CD4-positive, CD25-positive, alpha-beta regulatory T cell (primary cell): ENCODE results near the gene MIGA1. TPM values are rescaled to one million over a fixed set of nuclear protein-coding genes. Genes with fewer than 3 reads are reported as not detected.

Source experiments
- ATAC-seq, 2 donors: fragments of 150-1000 bp; cut with Tn5 transposase; one replicate each; pipeline ENCODE4 v1.10.0; 2021; ENCODE audit warnings: low read depth in 2 of 2, moderate number of reproducible peaks in 2 of 2, moderate library complexity in 1 of 2
- DNase-seq, 3 donors: peaks; one replicate each; pipeline versions ENCODE4 v3.0.0 to v3.0.0-alpha.2; 2012 to 2022; ENCODE audit warnings: mixed read lengths in 1 of 3
- H3K27ac ChIP-seq: one replicate; pipeline ENCODE4 v1.7.0; 2013; ENCODE audit warnings: mild to moderate bottlenecking, low read length; ENCODE audit not compliant: insufficient read depth, poor library complexity, severe bottlenecking
- H3K27me3 ChIP-seq: one replicate; pipeline ENCODE4 v1.7.0; 2013; ENCODE audit warnings: low read length; ENCODE audit not compliant: control insufficient read depth, insufficient read depth
- H3K36me3 ChIP-seq: one replicate; pipeline ENCODE4 v1.7.0; 2013; ENCODE audit warnings: mild to moderate bottlenecking, low read length, moderate library complexity; ENCODE audit not compliant: control insufficient read depth, insufficient read depth
- H3K4me1 ChIP-seq: 2 replicates; pipeline ENCODE4 v1.7.0; 2013; ENCODE audit warnings: mild to moderate bottlenecking, low read length; ENCODE audit not compliant: insufficient read depth, control insufficient read depth, poor library complexity, severe bottlenecking
- H3K4me3 ChIP-seq: one replicate; pipeline ENCODE4 v1.7.0; 2013; ENCODE audit warnings: low read depth, mild to moderate bottlenecking, low read length, moderate library complexity
- H3K9me3 ChIP-seq, 2 experiments: 1 replicate in 1 of 2; 2 replicates in 1 of 2; pipeline ENCODE4 v1.7.0; 2013; ENCODE audit warnings: low read length in 2 of 2, mild to moderate bottlenecking in 1 of 2, moderate library complexity in 1 of 2; ENCODE audit not compliant: control insufficient read depth in 2 of 2
- H3K27ac Mint-ChIP-seq, 3 donors: one replicate each; pipeline ENCODE4 v1.8.0; 2020 to 2022; ENCODE audit warnings: mild to moderate bottlenecking in 3 of 3, mixed read lengths in 3 of 3, moderate library complexity in 2 of 3
- H3K27me3 Mint-ChIP-seq: one replicate; pipeline ENCODE4 v1.8.0; 2022; ENCODE audit warnings: mild to moderate bottlenecking, mixed read lengths
- H3K36me3 Mint-ChIP-seq: one replicate; pipeline ENCODE4 v1.8.0; 2020; ENCODE audit warnings: mixed read lengths
- H3K4me1 Mint-ChIP-seq, 4 donors: one replicate each; pipeline ENCODE4 v1.8.0; 2020 to 2022; ENCODE audit warnings: mixed read lengths in 4 of 4, mild to moderate bottlenecking in 1 of 4
- H3K4me3 Mint-ChIP-seq, 4 donors: one replicate each; pipeline ENCODE4 v1.8.0; 2020 to 2022; ENCODE audit warnings: mild to moderate bottlenecking in 4 of 4, mixed read lengths in 4 of 4, moderate library complexity in 3 of 4
- H3K9me3 Mint-ChIP-seq, 7 donors: one replicate each; pipeline ENCODE4 v1.8.0; 2020 to 2022; ENCODE audit warnings: mixed read lengths in 7 of 7, mild to moderate bottlenecking in 3 of 7, moderate library complexity in 2 of 7
- polyA plus RNA-seq, 4 donors: library from polyadenylated mRNA; unstranded; fragments of 300-500 nt; fragmentation: Illumina TruSeq; gene quantifications; one replicate each; pipeline ENCODE4 v1.2.3, GENCODE V29; 2021
- total RNA-seq: library from RNA; stranded (reverse); gene quantifications from one replicate; pipeline ENCODE4 v1.2.3, GENCODE V29; 2022

MIGA1 gene
- total and polyA plus RNA-seq, 5 donors from 2014 or later, result 8.4 to 15.3 (median 11.7) TPM

DNA sequence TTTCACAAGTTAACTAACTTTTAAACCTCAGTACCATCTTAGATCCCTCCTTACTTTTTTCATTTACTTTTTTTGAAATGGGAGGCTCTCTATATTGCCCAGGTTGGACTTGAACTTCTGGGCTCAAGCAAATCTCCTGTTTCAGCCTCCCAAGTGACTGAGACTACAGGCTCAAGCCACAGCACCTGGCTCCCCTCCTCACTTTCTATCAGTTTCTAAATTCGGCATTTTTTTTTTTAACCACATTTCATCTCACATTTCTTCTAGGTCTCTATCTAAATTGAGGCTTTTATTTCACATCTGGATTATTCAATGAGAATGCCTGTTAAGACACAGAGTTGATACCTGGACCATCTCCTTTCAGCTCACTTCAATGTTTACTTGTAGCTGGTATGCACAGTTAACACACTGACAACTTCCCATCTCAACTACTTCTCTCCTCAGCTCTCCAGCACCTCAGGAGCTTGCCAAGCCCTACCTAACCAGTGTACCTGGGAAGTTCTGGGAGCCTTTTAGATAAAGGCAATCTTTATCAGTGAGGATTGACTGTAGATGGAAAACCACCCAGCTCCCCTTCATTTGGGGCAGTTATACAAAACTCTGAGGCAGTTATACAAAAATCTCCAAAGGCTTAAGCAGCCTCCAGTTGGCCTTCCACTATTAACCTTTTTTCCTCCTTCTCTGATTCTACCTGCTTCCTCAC is 23.2 kb upstream of the MIGA1 start:
- no peak overlapping the region for H3K27ac ChIP-seq
- H3K36me3 ChIP-seq, result no peaks in the 10 kb centered on the region
- H3K9me3 ChIP-seq, result no peaks in the 10 kb centered on the region
- peak overlapping the region; percentile 62 to 95 (median 94) for H3K4me3 Mint-ChIP-seq
- no peaks in the 10 kb centered on the region for H3K27me3 Mint-ChIP-seq
- DNase-seq (no peak), ATAC-seq (no peak)
- H3K4me1 ChIP-seq, result peaks cover 45% of the 10 kb centered on the region
- H3K4me1 Mint-ChIP-seq, result peaks cover 29 to 58% (median 42%) of the 10 kb centered on the region in 4 donors
- no peak overlapping the region for H3K4me3 ChIP-seq
- no peaks in the 10 kb centered on the region for H3K36me3 Mint-ChIP-seq
- H3K27me3 ChIP-seq, result no peaks in the 10 kb centered on the region
- H3K27ac Mint-ChIP-seq, result peak overlapping the region; percentile 3 to 77 (median 5)
- H3K9me3 Mint-ChIP-seq, result no peaks in the 10 kb centered on the region

DNA sequence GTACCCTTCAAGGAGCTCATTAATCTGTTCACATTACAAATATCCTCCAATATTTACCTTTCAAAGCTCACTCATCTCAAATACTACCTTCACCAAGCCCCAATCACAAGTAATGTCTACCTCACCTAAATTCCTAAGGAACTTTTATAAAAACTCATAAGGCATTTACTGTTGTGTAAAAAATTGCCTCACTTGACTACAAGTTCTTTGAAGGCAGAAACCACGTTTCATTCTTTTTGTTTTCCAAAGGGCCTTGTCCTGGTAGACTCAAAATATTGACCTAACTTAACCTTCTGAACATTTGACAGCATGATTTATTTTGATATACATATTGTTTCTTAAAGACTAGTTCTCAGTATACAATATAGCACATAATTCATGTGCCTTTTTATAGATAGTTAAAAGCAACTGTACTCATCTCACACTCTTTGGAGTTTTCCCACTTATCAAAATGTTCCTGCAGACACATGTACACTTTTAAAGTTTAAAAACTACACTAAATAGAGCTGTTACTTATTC is 22.3 kb upstream of the MIGA1 start:
- peak overlapping the region; percentile 9 for H3K4me3 ChIP-seq
- no peaks in the 10 kb centered on the region for H3K27me3 ChIP-seq
- Mint-ChIP-seq H3K4me3 (peak overlapping the region; percentile 93 to 99 (median 95)), H3K9me3 (no peaks in the 10 kb centered on the region), H3K36me3 (no peaks in the 10 kb centered on the region), H3K27me3 (peaks cover 2% of the 10 kb centered on the region), H3K27ac (peak overlapping the region; percentile 50 to 77 (median 51)), H3K4me1 (peaks cover 29 to 57% (median 42%) of the 10 kb centered on the region in 4 donors)
- ATAC-seq (no peak), DNase-seq (no peak)
- H3K9me3 ChIP-seq, result no peaks in the 10 kb centered on the region
- no peak overlapping the region for H3K27ac ChIP-seq
- H3K36me3 ChIP-seq, result no peaks in the 10 kb centered on the region
- peaks cover 45% of the 10 kb centered on the region for H3K4me1 ChIP-seq

- no peaks in the 10 kb centered on the region for H3K9me3 ChIP-seq
- Mint-ChIP-seq H3K9me3 (no peaks in the 10 kb centered on the region), H3K4me1 (peaks cover 25 to 54% (median 43%) of the 10 kb centered on the region in 4 donors), H3K27ac (peak overlapping the region; percentile 28 to 50 (median 49)), H3K36me3 (no peaks in the 10 kb centered on the region), H3K4me3 (peak overlapping the region; percentile 93 to 99 (median 95)), H3K27me3 (peaks cover 5% of the 10 kb centered on the region)
- H3K27me3 ChIP-seq, result peaks cover 2% of the 10 kb centered on the region
- H3K36me3 ChIP-seq, result no peaks in the 10 kb centered on the region
- DNase-seq, result no peak
- H3K27ac ChIP-seq, result no peak overlapping the region
- no peak for ATAC-seq
- peaks cover 45% of the 10 kb centered on the region for H3K4me1 ChIP-seq
- peak overlapping the region; percentile 9 for H3K4me3 ChIP-seq
Observed at GRCh38 chr1:77757603-77758002, 21.8 kb upstream of the MIGA1 start.

DNA sequence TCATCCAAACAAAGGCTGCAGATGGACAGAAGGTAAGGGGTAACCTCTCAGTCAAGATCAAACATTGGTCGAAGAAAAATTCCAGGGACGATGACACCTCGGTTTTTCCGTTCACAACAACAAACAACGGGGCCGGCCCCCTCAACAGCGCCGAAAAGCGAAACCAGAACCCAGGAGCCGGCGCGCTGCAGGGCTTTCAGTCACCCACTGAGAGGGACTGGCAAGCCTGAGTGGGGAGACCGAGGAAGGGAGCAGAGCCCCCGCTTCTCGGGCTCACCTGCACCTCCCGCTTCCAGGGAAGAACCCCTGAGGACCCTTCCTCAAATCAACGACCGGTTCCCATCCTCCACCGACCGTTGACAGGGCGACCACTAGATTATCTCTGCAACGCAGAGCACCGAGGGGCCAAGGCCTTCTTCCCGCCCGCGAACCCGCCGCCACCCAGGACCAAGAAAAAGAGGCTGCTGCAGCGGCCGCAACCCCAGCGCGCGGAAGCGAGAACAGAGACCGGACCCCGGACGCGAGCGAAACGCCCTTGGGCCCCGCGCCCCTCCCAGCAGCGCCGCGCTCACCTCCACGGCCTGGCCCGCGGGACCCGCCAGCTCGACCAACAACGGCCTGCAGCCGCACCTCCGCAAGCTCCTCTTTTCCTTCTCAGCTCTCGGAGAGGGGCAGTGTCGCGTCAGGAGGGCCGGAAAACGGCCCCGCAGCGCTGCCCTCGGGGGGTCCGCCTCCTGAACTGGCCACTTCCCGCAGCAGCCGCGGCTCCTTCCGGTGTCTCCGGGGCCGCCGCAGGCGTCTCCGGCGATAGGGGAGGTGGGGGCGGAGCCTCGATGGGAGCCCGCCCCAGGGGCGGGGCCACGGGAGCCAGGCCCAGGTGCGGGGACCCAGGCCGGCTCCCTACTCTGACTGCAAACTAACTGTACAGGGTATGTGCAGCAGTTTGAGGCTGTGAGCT is 20.1 kb upstream of the MIGA1 start, which contains the start of gene USP33:
TSS of gene USP33 (minus strand) at position 782 of the 958 bp plus-strand sequence. CDS start 18,155 bp downstream, outside the sequence.
- Mint-ChIP-seq H3K4me1 (peaks cover 25 to 48% (median 39%) of the 10 kb centered on the region in 4 donors), H3K9me3 (no peaks in the 10 kb centered on the region), H3K27ac (peak within 1 kb of the TSS; percentile 85 to 98 (median 94)), H3K27me3 (peaks cover 9% of the 10 kb centered on the region), H3K4me3 (peak within 1 kb of the TSS; percentile 93 to 99 (median 95)), H3K36me3 (no peaks in the 10 kb centered on the region)
- peak within 1 kb of the TSS; percentile 81 for H3K27ac ChIP-seq
- H3K9me3 ChIP-seq, result no peaks in the 10 kb centered on the region
- H3K36me3 ChIP-seq, result no peaks in the 10 kb centered on the region
- H3K4me1 ChIP-seq, result peaks cover 39% of the 10 kb centered on the region
- ATAC-seq (peak; percentile 95 to 96), DNase-seq (peak; percentile 89 to 90 (median 89))
- H3K4me3 ChIP-seq, result peak within 1 kb of the TSS; percentile 99
- peaks cover 2% of the 10 kb centered on the region for H3K27me3 ChIP-seq

GRCh38 chr1:77762072-77762476 is 17.4 kb upstream of the MIGA1 start:
- Mint-ChIP-seq H3K4me1 (peaks cover 7 to 27% (median 16%) of the 10 kb centered on the region in 4 donors), H3K27me3 (peaks cover 11% of the 10 kb centered on the region), H3K36me3 (no peaks in the 10 kb centered on the region), H3K9me3 (no peaks in the 10 kb centered on the region), H3K27ac (no peak overlapping the region), H3K4me3 (peak overlapping the region in 2 of 4 donors; percentile 68 to 70)
- H3K4me1 ChIP-seq, result peaks cover 16% of the 10 kb centered on the region
- H3K4me3 ChIP-seq, result no peak overlapping the region
- H3K9me3 ChIP-seq, result no peaks in the 10 kb centered on the region
- no peaks in the 10 kb centered on the region for H3K36me3 ChIP-seq
- no peak overlapping the region for H3K27ac ChIP-seq
- ATAC-seq (no peak), DNase-seq (no peak)
- peaks cover 2% of the 10 kb centered on the region for H3K27me3 ChIP-seq

DNA sequence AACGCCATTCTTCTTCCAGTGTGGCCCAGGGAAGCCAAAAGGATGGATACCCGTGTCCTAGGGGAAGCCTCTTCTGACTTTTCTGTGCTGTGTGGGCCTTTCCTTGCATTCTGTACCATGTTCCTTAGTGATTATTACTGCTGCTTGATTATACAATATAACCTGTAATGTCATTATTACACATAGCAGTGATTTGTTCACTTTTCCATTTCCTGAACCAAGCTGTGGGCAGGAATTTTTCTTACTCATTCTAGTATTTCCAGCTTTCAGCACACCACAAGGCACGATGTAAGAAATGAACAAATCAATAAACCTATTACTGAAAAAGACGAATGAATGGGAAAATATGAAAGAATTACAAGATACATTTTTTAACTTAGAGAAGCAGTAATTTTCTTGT is 11.4 kb upstream of the MIGA1 start:
- Mint-ChIP-seq H3K9me3 (no peaks in the 10 kb centered on the region), H3K27ac (no peak overlapping the region), H3K36me3 (no peaks in the 10 kb centered on the region), H3K27me3 (peaks cover 10% of the 10 kb centered on the region), H3K4me3 (no peak overlapping the region), H3K4me1 (no peaks in the 10 kb centered on the region)
- H3K9me3 ChIP-seq, result no peaks in the 10 kb centered on the region
- H3K36me3 ChIP-seq, result no peaks in the 10 kb centered on the region
- DNase-seq (no peak), ATAC-seq (no peak)
- no peak overlapping the region for H3K27ac ChIP-seq
- no peaks in the 10 kb centered on the region for H3K27me3 ChIP-seq
- no peaks in the 10 kb centered on the region for H3K4me1 ChIP-seq
- H3K4me3 ChIP-seq, result no peak overlapping the region

DNA sequence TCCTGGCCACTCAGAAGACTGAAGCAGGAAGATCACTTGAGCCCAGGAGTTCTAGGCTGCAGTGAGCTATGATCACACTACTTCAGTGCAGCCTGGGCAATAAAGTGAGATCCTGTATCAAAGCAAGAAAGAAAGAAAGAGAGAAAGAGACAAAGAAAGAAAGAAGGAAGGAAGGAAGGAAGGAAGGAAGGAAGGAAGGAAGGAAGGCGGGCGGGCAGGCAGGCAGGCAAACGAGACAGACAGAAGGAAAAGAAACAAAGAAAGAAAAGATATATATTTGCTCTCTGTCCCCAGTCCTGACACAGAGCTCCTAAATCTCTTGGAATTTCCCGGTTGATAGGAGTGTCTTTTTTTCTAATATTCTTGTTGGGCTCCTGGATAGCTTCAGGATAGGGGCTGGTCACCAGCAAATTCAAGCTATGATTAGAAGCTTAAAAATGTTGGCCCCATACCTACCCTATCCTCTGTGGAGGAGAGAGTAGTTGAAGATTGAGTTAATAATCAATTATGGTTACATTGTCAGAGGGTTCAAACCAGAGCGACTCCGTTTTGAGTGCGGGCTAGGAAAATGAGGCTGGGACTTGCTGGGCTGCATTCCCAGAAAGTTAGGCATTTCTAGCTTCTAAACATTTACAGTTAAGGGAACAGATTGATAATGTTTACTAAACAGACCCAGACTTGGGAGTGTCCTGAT is 3.3 kb upstream of the MIGA1 start:
- no peak for DNase-seq
- H3K27ac ChIP-seq, result no peak overlapping the region
- H3K27me3 Mint-ChIP-seq, result no peaks in the 10 kb centered on the region
- no peak overlapping the region for H3K4me3 ChIP-seq
- H3K9me3 ChIP-seq, result no peaks in the 10 kb centered on the region
- H3K9me3 Mint-ChIP-seq, result peaks cover 0 to 1% (median 0%) of the 10 kb centered on the region in 7 donors
- peak overlapping the region in 1 of 4 donors; percentile 53 for H3K4me3 Mint-ChIP-seq
- no peaks in the 10 kb centered on the region for H3K36me3 ChIP-seq
- H3K4me1 ChIP-seq, result peaks cover 10% of the 10 kb centered on the region
- peaks cover 9 to 23% (median 19%) of the 10 kb centered on the region in 4 donors for H3K4me1 Mint-ChIP-seq
- no peaks in the 10 kb centered on the region for H3K27me3 ChIP-seq
- H3K27ac Mint-ChIP-seq, result peak overlapping the region in 1 of 3 donors; percentile 60
- no peaks in the 10 kb centered on the region for H3K36me3 Mint-ChIP-seq
- no peak for ATAC-seq
